Skeletal muscle satellite cell (primary cell): ENCODE data around the gene SERPINE3. TPM values are rescaled to one million over a fixed set of nuclear protein-coding genes. Genes with fewer than 3 reads are reported as not detected.

Experiments used
- small RNA-seq: library from RNA; depleted of rRNA; stranded (forward); fragments of <200 nt; gene quantifications from one replicate; pipeline ENCODE3, GENCODE V24; 2012

SERPINE3 gene

Small RNA genes lying within 50 kb of the gene (small RNA-seq; reads per million reads assigned to genes)
- gene MIR5693 = not detected
